Caco-2 (cell line): ENCODE data around the gene PRODH. TPM values are rescaled to one million over a fixed set of nuclear protein-coding genes. Genes with fewer than 3 reads are reported as not detected.

ENCODE experiments used
- BruUV-seq: library from RNA; stranded (reverse); fragments of 400-500 nt; replicated peaks from 2 replicates; lab custom pipeline; 2021; lab: Mats Ljungman, UMichigan
- CTCF ChIA-PET: fragments of 300-600 bp; sonication (Branson Sonifier 250); formaldehyde crosslinking; loops from one replicate; lab custom pipeline; 2022; ENCODE audit warnings: antibody characterized with exemption; lab: Charles Lee
- POLR2A ChIA-PET: fragments of 300-600 bp; sonication (Branson Sonifier 250); formaldehyde crosslinking; loops from one replicate; lab custom pipeline; 2022; ENCODE audit warnings: antibody characterized with exemption; lab: Charles Lee
- DNase-seq, 2 experiments: peaks; one replicate each; pipeline versions ENCODE4 v3.0.0 to v3.0.0-alpha.2; 2020 to 2022
- H3K27me3 ChIP-seq: replicated peaks from 2 replicates; pipeline ENCODE4 v1.6.0; 2011; ENCODE audit warnings: low read length; ENCODE audit not compliant: control insufficient read depth, insufficient read depth
- H3K36me3 ChIP-seq: 2 replicates; pipeline ENCODE4 v1.5.1; 2011; ENCODE audit warnings: low read length; ENCODE audit not compliant: control insufficient read depth, insufficient read depth
- H3K4me1 ChIP-seq: fragments of 250-450 bp; sonication (Bioruptor Pico); 2 replicates; pipeline ENCODE4 v1.5.1; 2020; ENCODE audit warnings: mild to moderate bottlenecking
- H3K4me3 ChIP-seq: 2 replicates; pipeline ENCODE4 v1.5.1; 2011; ENCODE audit warnings: low read depth, mild to moderate bottlenecking, control low read depth, low read length
- H3K9me3 ChIP-seq: fragments of 250-450 bp; sonication (Bioruptor Pico); 2 replicates; pipeline ENCODE4 v1.5.1; 2020; ENCODE audit warnings: mild to moderate bottlenecking, moderate library complexity
- H3K27ac Mint-ChIP-seq: one replicate; pipeline ENCODE4 v1.8.0; 2022; ENCODE audit warnings: mixed read lengths; ENCODE audit not compliant: unreplicated experiment
- H3K27me3 Mint-ChIP-seq: one replicate; pipeline ENCODE4 v1.8.0; 2022; ENCODE audit warnings: mixed read lengths; ENCODE audit not compliant: insufficient read depth, unreplicated experiment
- H3K36me3 Mint-ChIP-seq: one replicate; pipeline ENCODE4 v1.8.0; 2022; ENCODE audit warnings: mild to moderate bottlenecking, mixed read lengths; ENCODE audit not compliant: insufficient read depth, unreplicated experiment
- H3K4me1 Mint-ChIP-seq: one replicate; pipeline ENCODE4 v1.8.0; 2022; ENCODE audit warnings: low read depth, mixed read lengths; ENCODE audit not compliant: unreplicated experiment
- H3K4me3 Mint-ChIP-seq: one replicate; pipeline ENCODE4 v1.8.0; 2022; ENCODE audit warnings: mild to moderate bottlenecking, moderate library complexity, mixed read lengths; ENCODE audit not compliant: unreplicated experiment
- H3K9me3 Mint-ChIP-seq: one replicate; pipeline ENCODE4 v1.8.0; 2022; ENCODE audit warnings: mixed read lengths; ENCODE audit not compliant: unreplicated experiment
- intact Hi-C: fragments of 100-400 bp; cut with micrococcal nuclease; formaldehyde crosslinking; loops from one replicate; pipeline ENCODE4 v1.10.0; 2022; ENCODE audit not compliant: unreplicated experiment
- total RNA-seq: library from RNA; stranded (reverse); gene quantifications from 2 replicates; pipeline ENCODE4 v1.2.3, GENCODE V29; 2022
- TF ChIP-seq, protein P1 (sequence below), 2 experiments: fragments of 200-600 bp in 1 of 2; IDR thresholded peaks; 1 replicate in 1 of 2; 2 replicates in 1 of 2; pipeline versions ENCODE4 v1.5.1 to v1.8.0; 2011 to 2022; ENCODE audit warnings: antibody characterized with exemption in 1 of 2, control low read depth in 1 of 2, inconsistent platforms in 1 of 2, low read depth in 1 of 2, low read length in 1 of 2, mild to moderate bottlenecking in 1 of 2, moderate library complexity in 1 of 2; ENCODE audit not compliant: insufficient read depth in 1 of 2, severe bottlenecking in 1 of 2, unreplicated experiment in 1 of 2

Gene PRODH
- total RNA-seq, 1 experiment from 2014 or later = 47.9 TPM

DNA sequence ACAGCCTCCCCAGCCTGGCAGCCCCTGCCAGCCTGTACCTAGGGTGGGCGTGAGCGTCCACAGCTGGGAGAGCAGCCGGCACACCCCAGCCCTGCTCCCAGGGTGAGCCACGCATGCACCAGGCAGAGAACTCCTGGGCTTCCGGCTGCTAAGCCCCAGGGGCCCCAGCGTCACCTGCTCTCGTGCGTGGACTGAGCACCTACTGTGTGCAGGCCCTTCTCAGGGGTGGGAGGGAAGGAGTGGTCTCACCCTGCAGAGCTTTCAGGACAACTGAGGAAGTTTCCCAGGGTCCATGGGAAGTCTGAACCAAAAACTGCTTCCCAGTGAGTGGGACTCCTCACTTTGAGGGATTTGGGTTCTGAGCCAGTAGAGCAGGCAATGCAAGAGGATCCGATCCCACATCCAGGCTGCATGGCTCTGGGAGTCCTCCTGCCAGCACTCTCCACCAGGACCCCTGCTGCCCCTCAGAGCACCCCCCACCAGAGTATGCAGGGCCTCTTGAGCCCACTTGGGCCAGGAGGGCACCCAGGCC, 47.1 kb upstream of the PRODH start:
- H3K27me3 Mint-ChIP-seq = no peaks in the 10 kb centered on the region
- no TSS peak for BruUV-seq
- no peak overlapping the region for H3K27ac Mint-ChIP-seq
- Histone ChIP-seq H3K36me3 (no peaks in the 10 kb centered on the region), H3K4me1 (no peaks in the 10 kb centered on the region), H3K9me3 (no peaks in the 10 kb centered on the region; the same call in 1 of the 2 replicates), H3K27me3 (no peaks in the 10 kb centered on the region), H3K4me3 (no peak overlapping the region)
- no peak overlapping the region for H3K4me3 Mint-ChIP-seq
- ChIA-PET CTCF (no interaction called here), POLR2A (interaction anchor here (0.7 kb wide), 1 partner anchor 61 kb away, joined by 9 read pairs; no protein-coding TSS in a partner anchor)
- TF ChIP-seq, protein P1, sequence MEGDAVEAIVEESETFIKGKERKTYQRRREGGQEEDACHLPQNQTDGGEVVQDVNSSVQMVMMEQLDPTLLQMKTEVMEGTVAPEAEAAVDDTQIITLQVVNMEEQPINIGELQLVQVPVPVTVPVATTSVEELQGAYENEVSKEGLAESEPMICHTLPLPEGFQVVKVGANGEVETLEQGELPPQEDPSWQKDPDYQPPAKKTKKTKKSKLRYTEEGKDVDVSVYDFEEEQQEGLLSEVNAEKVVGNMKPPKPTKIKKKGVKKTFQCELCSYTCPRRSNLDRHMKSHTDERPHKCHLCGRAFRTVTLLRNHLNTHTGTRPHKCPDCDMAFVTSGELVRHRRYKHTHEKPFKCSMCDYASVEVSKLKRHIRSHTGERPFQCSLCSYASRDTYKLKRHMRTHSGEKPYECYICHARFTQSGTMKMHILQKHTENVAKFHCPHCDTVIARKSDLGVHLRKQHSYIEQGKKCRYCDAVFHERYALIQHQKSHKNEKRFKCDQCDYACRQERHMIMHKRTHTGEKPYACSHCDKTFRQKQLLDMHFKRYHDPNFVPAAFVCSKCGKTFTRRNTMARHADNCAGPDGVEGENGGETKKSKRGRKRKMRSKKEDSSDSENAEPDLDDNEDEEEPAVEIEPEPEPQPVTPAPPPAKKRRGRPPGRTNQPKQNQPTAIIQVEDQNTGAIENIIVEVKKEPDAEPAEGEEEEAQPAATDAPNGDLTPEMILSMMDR (IDR thresholded peaks at IDR 0.05; ENCODE audit: insufficient read depth in 1 of 2, low read depth in 1 of 2, low read length in 1 of 2, severe bottlenecking in 1 of 2, unreplicated experiment in 1 of 2) = no peak
- intact Hi-C loops = no loop called here
- H3K4me1 Mint-ChIP-seq = no peaks in the 10 kb centered on the region
- no peak for DNase-seq
- H3K9me3 Mint-ChIP-seq = no peaks in the 10 kb centered on the region
- no peaks in the 10 kb centered on the region for H3K36me3 Mint-ChIP-seq

DNA sequence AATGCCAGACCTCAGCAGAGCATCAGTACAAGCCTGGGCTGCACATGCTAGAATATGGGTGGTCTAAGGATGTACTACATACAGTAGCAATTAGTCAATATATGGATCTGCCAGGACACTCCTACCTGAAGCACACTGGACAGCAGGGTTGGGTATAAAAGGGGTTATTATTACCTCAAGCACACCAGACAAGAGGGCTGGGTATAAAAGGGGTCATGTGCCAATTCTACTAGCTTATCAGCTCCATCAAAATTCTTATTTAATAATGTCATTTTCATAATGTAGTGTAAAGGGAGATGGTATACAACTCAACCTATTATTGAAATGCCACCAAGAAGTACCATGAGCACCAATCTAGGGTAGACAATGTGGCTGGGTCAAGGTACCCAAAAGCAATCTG, 44.7 kb upstream of the PRODH start:
- TF ChIP-seq, protein P1 (IDR thresholded peaks at IDR 0.05; ENCODE audit: insufficient read depth in 1 of 2, low read depth in 1 of 2, low read length in 1 of 2, severe bottlenecking in 1 of 2, unreplicated experiment in 1 of 2) = no peak
- Histone ChIP-seq H3K4me3 (no peak overlapping the region), H3K9me3 (no peaks in the 10 kb centered on the region; the same call in 1 of the 2 replicates), H3K36me3 (no peaks in the 10 kb centered on the region), H3K27me3 (no peaks in the 10 kb centered on the region), H3K4me1 (0 out of 2 replicates have a peak, but pooled peaks cover 3% of the 10 kb centered on the region)
- Mint-ChIP-seq H3K27me3 (no peaks in the 10 kb centered on the region), H3K36me3 (no peaks in the 10 kb centered on the region), H3K27ac (no peak overlapping the region), H3K4me3 (no peak overlapping the region), H3K9me3 (no peaks in the 10 kb centered on the region), H3K4me1 (no peaks in the 10 kb centered on the region)
- CTCF ChIA-PET = no interaction called here
- intact Hi-C loops = no loop called here
- POLR2A ChIA-PET = no interaction called here
- no peak for DNase-seq
- BruUV-seq = no TSS peak

DNA sequence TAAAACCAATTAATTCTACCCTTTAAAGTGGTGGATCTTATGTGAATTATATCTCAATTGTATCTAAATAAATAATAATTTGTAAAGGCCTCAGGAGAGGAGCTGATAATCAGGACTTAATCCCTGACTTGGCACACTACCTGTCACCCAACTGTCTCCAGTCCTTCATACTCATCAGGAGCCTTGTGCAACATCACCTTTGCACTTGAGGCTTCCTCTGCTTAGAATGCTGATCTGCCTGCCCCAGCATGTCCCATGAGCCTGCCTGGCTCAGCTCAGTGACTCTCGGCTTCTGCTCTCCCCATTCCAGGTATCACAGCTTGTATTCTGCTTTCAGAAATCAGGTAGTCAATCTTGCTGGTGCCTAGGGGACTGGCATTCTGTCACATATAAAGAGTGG, 43.9 kb upstream of the PRODH start:
- Histone ChIP-seq H3K27me3 (no peaks in the 10 kb centered on the region), H3K9me3 (no peaks in the 10 kb centered on the region; the same call in 1 of the 2 replicates), H3K4me3 (no peak overlapping the region), H3K4me1 (0 out of 2 replicates have a peak, but pooled peaks cover 3% of the 10 kb centered on the region), H3K36me3 (no peaks in the 10 kb centered on the region)
- POLR2A ChIA-PET = no interaction called here
- intact Hi-C loops = no loop called here
- TF ChIP-seq, protein P1 (IDR thresholded peaks at IDR 0.05; ENCODE audit: insufficient read depth in 1 of 2, low read depth in 1 of 2, low read length in 1 of 2, severe bottlenecking in 1 of 2, unreplicated experiment in 1 of 2) = no peak
- no peak overlapping the region for H3K27ac Mint-ChIP-seq
- H3K4me1 Mint-ChIP-seq = no peaks in the 10 kb centered on the region
- H3K4me3 Mint-ChIP-seq = no peak overlapping the region
- H3K36me3 Mint-ChIP-seq = no peaks in the 10 kb centered on the region
- no peaks in the 10 kb centered on the region for H3K27me3 Mint-ChIP-seq
- CTCF ChIA-PET = no interaction called here
- DNase-seq = no peak
- BruUV-seq = no TSS peak
- no peaks in the 10 kb centered on the region for H3K9me3 Mint-ChIP-seq
